Ishikawa (cell line): Measurements from ENCODE around the gene ATAD3B.

ENCODE experiments used
- CEBPB ChIP-seq: IDR thresholded peaks from 2 replicates; pipeline ENCODE4 v1.6.1; 2012
- CREB1 ChIP-seq: IDR thresholded peaks from 2 replicates; pipeline ENCODE4 v1.6.1; 2012; ENCODE audit warnings: low read depth
- EGR1 ChIP-seq: IDR thresholded peaks from 2 replicates; pipeline ENCODE4 v1.6.1; 2012
- EP300 ChIP-seq: IDR thresholded peaks from 2 replicates; pipeline ENCODE4 v1.6.1; 2012; ENCODE audit warnings: borderline replicate concordance
- FOXM1 ChIP-seq: IDR thresholded peaks from 2 replicates; pipeline ENCODE4 v1.6.1; 2012; ENCODE audit warnings: low read depth, borderline replicate concordance
- MAX ChIP-seq: IDR thresholded peaks from 2 replicates; pipeline ENCODE4 v1.6.1; 2012
- NFIC ChIP-seq: IDR thresholded peaks from 2 replicates; pipeline ENCODE4 v1.6.1; 2012
- RAD21 ChIP-seq: IDR thresholded peaks from 2 replicates; pipeline ENCODE4 v1.6.1; 2012; ENCODE audit warnings: low read depth
- TAF1 ChIP-seq: IDR thresholded peaks from 2 replicates; pipeline ENCODE4 v1.6.1; 2012; ENCODE audit warnings: low read depth, mild to moderate bottlenecking
- TCF12 ChIP-seq: IDR thresholded peaks from 2 replicates; pipeline ENCODE4 v1.6.1; 2012; ENCODE audit warnings: low read depth
- TEAD4 ChIP-seq: IDR thresholded peaks from 2 replicates; pipeline ENCODE4 v1.6.1; 2012
- USF1 ChIP-seq: IDR thresholded peaks from 2 replicates; pipeline ENCODE4 v1.6.1; 2012
- ZBTB7A ChIP-seq: IDR thresholded peaks from 2 replicates; pipeline ENCODE4 v1.6.1; 2012; ENCODE audit warnings: low read depth

DNA sequence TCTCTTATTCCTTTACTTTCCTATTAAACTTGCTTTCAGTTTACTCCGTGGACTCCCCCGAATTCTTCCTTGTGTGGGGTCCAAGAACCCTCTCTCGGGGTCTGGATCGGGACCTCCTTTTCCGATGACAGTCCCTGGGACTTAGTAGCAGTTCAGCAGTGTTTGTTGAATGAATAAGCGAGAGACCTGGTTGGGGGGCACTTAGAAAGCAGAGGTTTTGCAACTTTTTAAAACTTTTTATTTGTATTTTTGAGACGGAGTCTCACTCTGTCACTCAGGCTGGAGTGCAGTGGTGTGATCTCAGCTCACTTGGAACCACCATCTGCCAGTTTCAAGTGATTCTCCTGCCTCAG, 48.3 kb upstream of the ATAD3B start:
- TF ChIP-seq EP300 (no peak), NFIC (no peak), MAX (no peak), ZBTB7A (no peak), CREB1 (no peak), RAD21 (no peak), FOXM1 (no peak), TAF1 (no peak), EGR1 (no peak), CEBPB (no peak), TEAD4 (no peak), TCF12 (no peak), USF1 (no peak)
